Measurements from ENCODE around the gene GORAB.

Gene GORAB

GRCh38 chr1:170586321-170587252 is 54.6 kb downstream of the GORAB start:
- H3K9me3 ChIP-seq (ENCODE audit: control insufficient read depth in 5 of 5, low read length in 5 of 5): no peaks in the 10 kb centered on the region
- peak overlapping the region; percentile 15 to 56 (median 28) for H3K4me3 ChIP-seq (ENCODE audit: low read depth in 1 of 5, low read length in 5 of 5)
- peaks cover 0 to 13% (median 5%) of the 10 kb centered on the region in 5 donors for H3K4me1 ChIP-seq (ENCODE audit: control insufficient read depth in 5 of 5, insufficient read depth in 5 of 5, low read length in 5 of 5)
- H3K9ac ChIP-seq (ENCODE audit: low read length in 5 of 5): peak overlapping the region in 2 of 5 donors; percentile 16 to 49
- H3K36me3 ChIP-seq (ENCODE audit: control insufficient read depth in 5 of 5, insufficient read depth in 5 of 5, low read length in 5 of 5): no peaks in the 10 kb centered on the region
- peaks cover 0 to 2% (median 0%) of the 10 kb centered on the region in 5 donors for H3K27me3 ChIP-seq (ENCODE audit: control insufficient read depth in 5 of 5, insufficient read depth in 4 of 5, low read length in 5 of 5)
- peak overlapping the region; percentile 68 for H3K27ac ChIP-seq (ENCODE audit: low read depth, low read length)

GRCh38 chr1:170587253-170587593 is 55.3 kb downstream of the GORAB start:
- peak overlapping the region in 1 of 5 donors; percentile 49 for H3K9ac ChIP-seq (ENCODE audit: low read length in 5 of 5)
- no peaks in the 10 kb centered on the region for H3K9me3 ChIP-seq (ENCODE audit: control insufficient read depth in 5 of 5, low read length in 5 of 5)
- peak overlapping the region; percentile 15 to 53 (median 28) for H3K4me3 ChIP-seq (ENCODE audit: low read depth in 1 of 5, low read length in 5 of 5)
- peaks cover 0 to 13% (median 5%) of the 10 kb centered on the region in 5 donors for H3K4me1 ChIP-seq (ENCODE audit: control insufficient read depth in 5 of 5, insufficient read depth in 5 of 5, low read length in 5 of 5)
- peak overlapping the region; percentile 68 for H3K27ac ChIP-seq (ENCODE audit: low read depth, low read length)
- H3K36me3 ChIP-seq (ENCODE audit: control insufficient read depth in 5 of 5, insufficient read depth in 5 of 5, low read length in 5 of 5): no peaks in the 10 kb centered on the region
- peaks cover 0 to 2% (median 0%) of the 10 kb centered on the region in 5 donors for H3K27me3 ChIP-seq (ENCODE audit: control insufficient read depth in 5 of 5, insufficient read depth in 4 of 5, low read length in 5 of 5)

GRCh38 chr1:170590921-170591705 is 59.1 kb downstream of the GORAB start:
- no peaks in the 10 kb centered on the region for H3K36me3 ChIP-seq (ENCODE audit: control insufficient read depth in 5 of 5, insufficient read depth in 5 of 5, low read length in 5 of 5)
- peak overlapping the region in 4 of 5 donors; percentile 9 to 52 (median 21) for H3K4me3 ChIP-seq (ENCODE audit: low read depth in 1 of 5, low read length in 5 of 5)
- H3K27me3 ChIP-seq (ENCODE audit: control insufficient read depth in 5 of 5, insufficient read depth in 4 of 5, low read length in 5 of 5): peaks cover 0 to 2% (median 0%) of the 10 kb centered on the region in 5 donors
- H3K4me1 ChIP-seq (ENCODE audit: control insufficient read depth in 5 of 5, insufficient read depth in 5 of 5, low read length in 5 of 5): peaks cover 0 to 12% (median 5%) of the 10 kb centered on the region in 5 donors
- H3K9me3 ChIP-seq (ENCODE audit: control insufficient read depth in 5 of 5, low read length in 5 of 5): peaks cover 0 to 7% (median 0%) of the 10 kb centered on the region in 5 donors
- H3K9ac ChIP-seq (ENCODE audit: low read length in 5 of 5): no peak overlapping the region
- H3K27ac ChIP-seq (ENCODE audit: low read depth, low read length): peak overlapping the region; percentile 39

GRCh38 chr1:170592591-170593111 is 60.7 kb downstream of the GORAB start:
- Histone ChIP-seq H3K27ac (ENCODE audit: low read depth, low read length) (peak overlapping the region; percentile 39), H3K9ac (ENCODE audit: low read length in 5 of 5) (no peak overlapping the region), H3K27me3 (ENCODE audit: control insufficient read depth in 5 of 5, insufficient read depth in 4 of 5, low read length in 5 of 5) (peaks cover 0 to 2% (median 0%) of the 10 kb centered on the region in 5 donors), H3K4me1 (ENCODE audit: control insufficient read depth in 5 of 5, insufficient read depth in 5 of 5, low read length in 5 of 5) (peaks cover 0 to 7% (median 0%) of the 10 kb centered on the region in 5 donors), H3K4me3 (ENCODE audit: low read depth in 1 of 5, low read length in 5 of 5) (no peak overlapping the region), H3K9me3 (ENCODE audit: control insufficient read depth in 5 of 5, low read length in 5 of 5) (peaks cover 0 to 17% (median 0%) of the 10 kb centered on the region in 5 donors), H3K36me3 (ENCODE audit: control insufficient read depth in 5 of 5, insufficient read depth in 5 of 5, low read length in 5 of 5) (no peaks in the 10 kb centered on the region)

- peak overlapping the region; percentile 61 for H3K27ac ChIP-seq (ENCODE audit: low read depth, low read length)
- no peak overlapping the region for H3K9ac ChIP-seq (ENCODE audit: low read length in 5 of 5)
- peaks cover 0 to 21% (median 0%) of the 10 kb centered on the region in 5 donors for H3K9me3 ChIP-seq (ENCODE audit: control insufficient read depth in 5 of 5, low read length in 5 of 5)
- peak overlapping the region; percentile 2 to 56 (median 25) for H3K4me3 ChIP-seq (ENCODE audit: low read depth in 1 of 5, low read length in 5 of 5)
- no peaks in the 10 kb centered on the region for H3K36me3 ChIP-seq (ENCODE audit: control insufficient read depth in 5 of 5, insufficient read depth in 5 of 5, low read length in 5 of 5)
- H3K27me3 ChIP-seq (ENCODE audit: control insufficient read depth in 5 of 5, insufficient read depth in 4 of 5, low read length in 5 of 5): peaks cover 0 to 2% (median 0%) of the 10 kb centered on the region in 5 donors
- peaks cover 0 to 7% (median 0%) of the 10 kb centered on the region in 5 donors for H3K4me1 ChIP-seq (ENCODE audit: control insufficient read depth in 5 of 5, insufficient read depth in 5 of 5, low read length in 5 of 5)
These were observed 61.4 kb downstream of the GORAB start for GRCh38 chr1:170593173-170594011.

- Histone ChIP-seq H3K4me3 (ENCODE audit: low read depth in 1 of 5, low read length in 5 of 5) (peak overlapping the region in 1 of 5 donors; percentile 56), H3K36me3 (ENCODE audit: control insufficient read depth in 5 of 5, insufficient read depth in 5 of 5, low read length in 5 of 5) (no peaks in the 10 kb centered on the region), H3K27ac (ENCODE audit: low read depth, low read length) (peak overlapping the region; percentile 61), H3K9ac (ENCODE audit: low read length in 5 of 5) (no peak overlapping the region), H3K9me3 (ENCODE audit: control insufficient read depth in 5 of 5, low read length in 5 of 5) (peaks cover 0 to 21% (median 0%) of the 10 kb centered on the region in 5 donors), H3K4me1 (ENCODE audit: control insufficient read depth in 5 of 5, insufficient read depth in 5 of 5, low read length in 5 of 5) (peaks cover 0 to 7% (median 0%) of the 10 kb centered on the region in 5 donors), H3K27me3 (ENCODE audit: control insufficient read depth in 5 of 5, insufficient read depth in 4 of 5, low read length in 5 of 5) (peaks cover 0 to 2% (median 0%) of the 10 kb centered on the region in 5 donors)
These were observed 62.2 kb downstream of the GORAB start for GRCh38 chr1:170594066-170594626.

GRCh38 chr1:170596701-170597100 is 64.7 kb downstream of the GORAB start:
- Histone ChIP-seq H3K27me3 (ENCODE audit: control insufficient read depth in 5 of 5, insufficient read depth in 4 of 5, low read length in 5 of 5) (no peaks in the 10 kb centered on the region), H3K4me3 (ENCODE audit: low read depth in 1 of 5, low read length in 5 of 5) (no peak overlapping the region)

GRCh38 chr1:170598618-170599017 is 66.7 kb downstream of the GORAB start:
- no peak overlapping the region for H3K4me3 ChIP-seq (ENCODE audit: low read depth in 1 of 5, low read length in 5 of 5)
- no peaks in the 10 kb centered on the region for H3K36me3 ChIP-seq (ENCODE audit: control insufficient read depth in 5 of 5, insufficient read depth in 5 of 5, low read length in 5 of 5)
- H3K9ac ChIP-seq (ENCODE audit: low read length in 5 of 5): no peak overlapping the region
- H3K9me3 ChIP-seq (ENCODE audit: control insufficient read depth in 5 of 5, low read length in 5 of 5): peaks cover 0 to 29% (median 5%) of the 10 kb centered on the region in 5 donors
- H3K27me3 ChIP-seq (ENCODE audit: control insufficient read depth in 5 of 5, insufficient read depth in 4 of 5, low read length in 5 of 5): no peaks in the 10 kb centered on the region
- H3K4me1 ChIP-seq (ENCODE audit: control insufficient read depth in 5 of 5, insufficient read depth in 5 of 5, low read length in 5 of 5): no peaks in the 10 kb centered on the region
- no peak overlapping the region for H3K27ac ChIP-seq (ENCODE audit: low read depth, low read length)

More at GRCh38 chr1:170596701-170597100, 64.7 kb downstream of the GORAB start:
- H3K4me1 ChIP-seq (ENCODE audit: control insufficient read depth in 5 of 5, insufficient read depth in 5 of 5, low read length in 5 of 5): peaks cover 0 to 2% (median 0%) of the 10 kb centered on the region in 5 donors
- no peak overlapping the region for H3K27ac ChIP-seq (ENCODE audit: low read depth, low read length)
- H3K36me3 ChIP-seq (ENCODE audit: control insufficient read depth in 5 of 5, insufficient read depth in 5 of 5, low read length in 5 of 5): no peaks in the 10 kb centered on the region
- peaks cover 0 to 26% (median 2%) of the 10 kb centered on the region in 5 donors for H3K9me3 ChIP-seq (ENCODE audit: control insufficient read depth in 5 of 5, low read length in 5 of 5)
- H3K9ac ChIP-seq (ENCODE audit: low read length in 5 of 5): no peak overlapping the region

GRCh38 chr1:170599033-170599432 is 67.1 kb downstream of the GORAB start:
- Histone ChIP-seq H3K9ac (ENCODE audit: low read length in 5 of 5) (no peak overlapping the region), H3K27ac (ENCODE audit: low read depth, low read length) (no peak overlapping the region), H3K27me3 (ENCODE audit: control insufficient read depth in 5 of 5, insufficient read depth in 4 of 5, low read length in 5 of 5) (no peaks in the 10 kb centered on the region), H3K9me3 (ENCODE audit: control insufficient read depth in 5 of 5, low read length in 5 of 5) (peaks cover 0 to 29% (median 5%) of the 10 kb centered on the region in 5 donors), H3K4me3 (ENCODE audit: low read depth in 1 of 5, low read length in 5 of 5) (no peak overlapping the region), H3K4me1 (ENCODE audit: control insufficient read depth in 5 of 5, insufficient read depth in 5 of 5, low read length in 5 of 5) (no peaks in the 10 kb centered on the region), H3K36me3 (ENCODE audit: control insufficient read depth in 5 of 5, insufficient read depth in 5 of 5, low read length in 5 of 5) (no peaks in the 10 kb centered on the region)
